Measurements from ENCODE around the gene UVSSA. TPM values are rescaled to one million over a fixed set of nuclear protein-coding genes. Genes with fewer than 3 reads are reported as not detected.

UVSSA gene
- total RNA-seq, 2 donors from 2014 or later: 50.4 to 61.6 TPM

DNA sequence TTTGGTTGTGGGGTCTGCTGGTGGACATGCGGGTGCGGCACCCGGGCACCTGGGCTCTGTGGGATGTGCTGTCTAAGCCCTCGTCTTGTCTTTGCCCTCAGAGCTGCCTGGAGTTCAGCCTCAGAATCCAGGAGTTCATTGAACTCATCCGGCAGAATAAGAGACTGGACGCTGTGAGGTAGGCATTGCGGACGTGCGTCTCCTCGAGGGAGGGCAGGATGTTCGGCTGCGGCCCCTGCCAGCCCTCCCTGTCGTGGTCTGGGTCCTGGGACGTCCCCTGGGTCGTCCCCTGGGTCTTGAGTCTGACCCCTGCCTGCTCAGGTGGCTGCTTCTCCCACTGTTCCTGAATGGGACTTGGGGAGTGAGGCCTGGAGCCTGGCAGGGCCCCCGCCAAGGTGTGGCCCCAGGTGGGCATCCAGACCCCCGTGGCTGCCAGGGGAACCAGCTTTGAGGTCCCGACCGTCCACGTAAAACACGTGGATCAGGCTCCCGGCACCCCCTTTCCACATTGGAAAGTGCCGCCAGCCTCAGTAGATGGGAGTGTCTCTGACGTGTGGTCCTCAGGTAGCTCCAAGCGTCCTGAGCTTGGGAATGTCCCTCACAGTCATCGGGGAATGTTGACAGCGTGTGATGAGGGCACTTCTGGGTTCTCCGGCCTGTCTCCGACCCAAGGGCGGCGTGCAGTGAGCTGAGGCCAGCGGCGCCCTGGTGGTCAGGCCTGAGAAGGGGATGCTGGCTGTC lies 19.3 kb upstream of the UVSSA start:
- H3K4me1 Mint-ChIP-seq: no peaks in the 10 kb centered on the region
- Histone ChIP-seq H3K27me3 (ENCODE audit: control insufficient read depth, insufficient read depth, low read length, poor library complexity, severe bottlenecking) (no peaks in the 10 kb centered on the region), H3K4me1 (ENCODE audit: control insufficient read depth, insufficient read depth, low read length) (no peaks in the 10 kb centered on the region), H3K4me3 (ENCODE audit: low read length) (no peak overlapping the region), H3K36me3 (ENCODE audit: control insufficient read depth, insufficient read depth, low read length) (peaks cover 22% of the 10 kb centered on the region), H3K9me3 (ENCODE audit: control insufficient read depth, low read length) (no peaks in the 10 kb centered on the region), H3K9ac (ENCODE audit: extremely low read depth, low read length, poor library complexity, severe bottlenecking) (no peak overlapping the region), H3K27ac (ENCODE audit: low read depth, low read length) (no peak overlapping the region)
- no peaks in the 10 kb centered on the region for H3K27me3 Mint-ChIP-seq (ENCODE audit: insufficient read depth)
- H3K36me3 Mint-ChIP-seq (ENCODE audit: low read depth): peaks cover 30% of the 10 kb centered on the region
- no peak overlapping the region for H3K27ac Mint-ChIP-seq
- H3K9me3 Mint-ChIP-seq: no peaks in the 10 kb centered on the region
- 93 to 94% methylated on average over 32 to 33 of the region's 33 CpGs for WGBS, 2 experiments (ENCODE audit: insufficient coverage in 1 of 2, insufficient read length in 1 of 2)
- no peak for DNase-seq
- no peak overlapping the region for H3K4me3 Mint-ChIP-seq
- TF ChIP-seq, protein P1, sequence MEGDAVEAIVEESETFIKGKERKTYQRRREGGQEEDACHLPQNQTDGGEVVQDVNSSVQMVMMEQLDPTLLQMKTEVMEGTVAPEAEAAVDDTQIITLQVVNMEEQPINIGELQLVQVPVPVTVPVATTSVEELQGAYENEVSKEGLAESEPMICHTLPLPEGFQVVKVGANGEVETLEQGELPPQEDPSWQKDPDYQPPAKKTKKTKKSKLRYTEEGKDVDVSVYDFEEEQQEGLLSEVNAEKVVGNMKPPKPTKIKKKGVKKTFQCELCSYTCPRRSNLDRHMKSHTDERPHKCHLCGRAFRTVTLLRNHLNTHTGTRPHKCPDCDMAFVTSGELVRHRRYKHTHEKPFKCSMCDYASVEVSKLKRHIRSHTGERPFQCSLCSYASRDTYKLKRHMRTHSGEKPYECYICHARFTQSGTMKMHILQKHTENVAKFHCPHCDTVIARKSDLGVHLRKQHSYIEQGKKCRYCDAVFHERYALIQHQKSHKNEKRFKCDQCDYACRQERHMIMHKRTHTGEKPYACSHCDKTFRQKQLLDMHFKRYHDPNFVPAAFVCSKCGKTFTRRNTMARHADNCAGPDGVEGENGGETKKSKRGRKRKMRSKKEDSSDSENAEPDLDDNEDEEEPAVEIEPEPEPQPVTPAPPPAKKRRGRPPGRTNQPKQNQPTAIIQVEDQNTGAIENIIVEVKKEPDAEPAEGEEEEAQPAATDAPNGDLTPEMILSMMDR (conservative IDR thresholded peaks at IDR 0.05): no peak

DNA sequence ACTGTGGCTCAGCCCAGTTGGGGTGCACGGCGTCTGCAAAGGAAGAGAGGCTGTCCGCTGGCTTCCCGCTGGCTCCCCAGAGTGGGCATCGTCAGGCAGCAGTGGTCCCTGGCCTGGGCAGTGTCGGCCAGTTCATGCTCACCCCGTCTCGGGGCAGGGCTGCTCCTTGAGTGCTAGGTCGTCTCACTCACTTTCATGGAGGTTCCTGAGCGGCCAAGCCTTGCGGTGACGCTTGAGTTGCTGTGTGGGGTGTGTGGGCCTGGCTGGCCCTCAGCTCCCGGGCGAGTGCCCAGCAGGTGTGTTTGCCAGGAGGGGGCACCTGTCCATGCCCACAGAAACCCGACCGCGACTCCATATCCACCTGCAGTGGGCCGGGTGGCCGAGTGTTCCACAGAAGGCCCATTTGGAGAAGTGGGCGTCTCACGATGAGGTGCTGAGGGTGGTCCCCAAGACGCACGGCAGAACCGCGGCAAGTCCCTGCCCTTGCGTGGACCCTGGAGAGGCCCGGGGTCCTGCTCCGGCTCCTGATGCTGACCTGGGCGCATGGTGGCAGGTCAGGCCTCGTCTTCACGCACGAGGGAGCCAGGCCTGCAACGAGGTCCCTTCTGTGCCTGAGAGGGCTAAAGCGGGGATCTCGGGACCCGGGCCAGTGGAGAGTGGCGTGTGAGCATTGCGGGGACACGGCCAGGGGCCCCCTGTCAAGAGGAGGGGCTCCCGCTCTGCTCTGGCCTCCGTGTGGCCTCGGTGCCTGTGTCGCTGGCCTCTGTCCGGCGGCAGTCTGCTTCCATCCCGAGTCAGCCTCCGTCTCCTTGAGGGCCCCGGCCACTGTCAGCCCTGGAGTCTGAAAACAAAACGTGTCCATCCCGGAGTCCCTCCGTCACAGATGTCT lies 18.5 kb upstream of the UVSSA start:
- WGBS, 2 experiments (ENCODE audit: insufficient coverage in 1 of 2, insufficient read length in 1 of 2): 96 to 97% methylated on average over 31 to 51 of the region's 51 CpGs
- DNase-seq: no peak
- peaks cover 30% of the 10 kb centered on the region for H3K36me3 Mint-ChIP-seq (ENCODE audit: low read depth)

More for the DNA sequence above, 18.5 kb upstream of the UVSSA start:
- no peaks in the 10 kb centered on the region for H3K4me1 ChIP-seq (ENCODE audit: control insufficient read depth, insufficient read depth, low read length)
- Mint-ChIP-seq H3K4me3 (no peak overlapping the region), H3K27ac (no peak overlapping the region), H3K9me3 (no peaks in the 10 kb centered on the region), H3K4me1 (no peaks in the 10 kb centered on the region), H3K27me3 (ENCODE audit: insufficient read depth) (no peaks in the 10 kb centered on the region)
- no peaks in the 10 kb centered on the region for H3K9me3 ChIP-seq (ENCODE audit: control insufficient read depth, low read length)
- no peaks in the 10 kb centered on the region for H3K27me3 ChIP-seq (ENCODE audit: control insufficient read depth, insufficient read depth, low read length, poor library complexity, severe bottlenecking)
- TF ChIP-seq, protein P1 (conservative IDR thresholded peaks at IDR 0.05): no peak
- no peak overlapping the region for H3K4me3 ChIP-seq (ENCODE audit: low read length)
- peaks cover 15% of the 10 kb centered on the region for H3K36me3 ChIP-seq (ENCODE audit: control insufficient read depth, insufficient read depth, low read length)
- H3K9ac ChIP-seq (ENCODE audit: extremely low read depth, low read length, poor library complexity, severe bottlenecking): no peak overlapping the region
- no peak overlapping the region for H3K27ac ChIP-seq (ENCODE audit: low read depth, low read length)
